GM19025 (cell line): ENCODE results near the gene SBNO1.
"Not testable (repeated sequence)": the region's sequence is repeated elsewhere in the genome, so short reads cannot be mapped to it uniquely, and the experiment has no call there.

Source experiments
- ATAC-seq: cut with Tn5 transposase; IDR thresholded peaks from one replicate; pipeline ENCODE4 v1.9.1; 2021; ENCODE audit warnings: mild to moderate bottlenecking, low read depth, moderate library complexity; ENCODE audit not compliant: unreplicated experiment

SBNO1 gene

GRCh38 chr12:123252365-123252764 is 112.3 kb downstream of the SBNO1 start:
- not testable (repeated sequence) for ATAC-seq

- ATAC-seq: no peak
Measured at GRCh38 chr12:123251403-123252076, 113.1 kb downstream of the SBNO1 start.

GRCh38 chr12:123250471-123251383 is 113.9 kb downstream of the SBNO1 start:
- no peak for ATAC-seq

GRCh38 chr12:123248996-123249741 is 115.5 kb downstream of the SBNO1 start:
- ATAC-seq: not testable (repeated sequence)

GRCh38 chr12:123248129-123248528 is 116.5 kb downstream of the SBNO1 start:
- not testable (repeated sequence) for ATAC-seq

- ATAC-seq: no peak
Measured at GRCh38 chr12:123245678-123246077, 119.0 kb downstream of the SBNO1 start.

- no peak for ATAC-seq
Measured at GRCh38 chr12:123243671-123244262, 120.9 kb downstream of the SBNO1 start.

GRCh38 chr12:123242116-123242904 is 122.3 kb downstream of the SBNO1 start:
- no peak for ATAC-seq
